ENCODE results near the gene MUSTN1.

Gene MUSTN1

GRCh38 chr3:52834871-52835501 is at the start of gene MUSTN1:
Gene MUSTN1 (minus strand): TSS chr3:52835019. CDS start chr3:52834948, 71 bp downstream.
- no peak for DNase-seq (ENCODE audit: low spot score)

- DNase-seq (ENCODE audit: low spot score): no peak
Measured at GRCh38 chr3:52882377-52882776, 47.6 kb upstream of the MUSTN1 start.

- DNase-seq (ENCODE audit: low spot score): no peak
Measured at GRCh38 chr3:52881871-52882270, 47.1 kb upstream of the MUSTN1 start.

- peak; percentile 45 for DNase-seq (ENCODE audit: low spot score)
Measured at GRCh38 chr3:52880474-52880873, 45.7 kb upstream of the MUSTN1 start.

- DNase-seq (ENCODE audit: low spot score): no peak
Measured at GRCh38 chr3:52880047-52880446, 45.2 kb upstream of the MUSTN1 start.

- DNase-seq (ENCODE audit: low spot score): no peak
Measured at GRCh38 chr3:52879581-52879980, 44.8 kb upstream of the MUSTN1 start.

- DNase-seq (ENCODE audit: low spot score): no peak
Measured at GRCh38 chr3:52879090-52879489, 44.3 kb upstream of the MUSTN1 start.

- no peak for DNase-seq (ENCODE audit: low spot score)
Measured at GRCh38 chr3:52877085-52877484, 42.3 kb upstream of the MUSTN1 start.

- DNase-seq (ENCODE audit: low spot score): no peak
Measured at GRCh38 chr3:52874864-52875587, 40.2 kb upstream of the MUSTN1 start.

GRCh38 chr3:52874160-52874701 is 39.4 kb upstream of the MUSTN1 start:
- no peak for DNase-seq (ENCODE audit: low spot score)

GRCh38 chr3:52873433-52874159 is 38.8 kb upstream of the MUSTN1 start:
- no peak for DNase-seq (ENCODE audit: low spot score)

GRCh38 chr3:52872245-52872644 is 37.4 kb upstream of the MUSTN1 start:
- no peak for DNase-seq (ENCODE audit: low spot score)

GRCh38 chr3:52871761-52872160 is 36.9 kb upstream of the MUSTN1 start:
- DNase-seq (ENCODE audit: low spot score): no peak

- no peak for DNase-seq (ENCODE audit: low spot score)
Measured at GRCh38 chr3:52870471-52870870, 35.7 kb upstream of the MUSTN1 start.

GRCh38 chr3:52866427-52866826 is 31.6 kb upstream of the MUSTN1 start:
- no peak for DNase-seq (ENCODE audit: low spot score)

GRCh38 chr3:52865994-52866393 is 31.2 kb upstream of the MUSTN1 start:
- DNase-seq (ENCODE audit: low spot score): no peak

GRCh38 chr3:52860424-52860768 is 25.6 kb upstream of the MUSTN1 start:
- no peak for DNase-seq (ENCODE audit: low spot score)

- DNase-seq (ENCODE audit: low spot score): no peak
Measured at GRCh38 chr3:52859686-52860423, 25.0 kb upstream of the MUSTN1 start.

GRCh38 chr3:52857864-52858263 is 23.0 kb upstream of the MUSTN1 start:
- DNase-seq (ENCODE audit: low spot score): no peak

GRCh38 chr3:52857133-52857532 is 22.3 kb upstream of the MUSTN1 start:
- DNase-seq (ENCODE audit: low spot score): no peak

- DNase-seq (ENCODE audit: low spot score): no peak
Measured at GRCh38 chr3:52856666-52857065, 21.8 kb upstream of the MUSTN1 start.

GRCh38 chr3:52854013-52854412 is 19.2 kb upstream of the MUSTN1 start:
- DNase-seq (ENCODE audit: low spot score): no peak
